ENCODE measurements around the gene ICA1L. TPM values are rescaled to one million over a fixed set of nuclear protein-coding genes. Genes with fewer than 3 reads are reported as not detected.

ICA1L gene
- total and polyA plus RNA-seq, 9 donors: 7.0 to 12.1 (median 9.6) TPM

GRCh38 chr2:202750763-202751427 is 120.7 kb downstream of the ICA1L start:
- no peaks in the 10 kb centered on the region for H3K27me3 ChIP-seq (ENCODE audit: control insufficient read depth, insufficient read depth, low read length)
- H3K4me3 ChIP-seq (ENCODE audit: low read length): no peak overlapping the region
- no peaks in the 10 kb centered on the region for H3K36me3 ChIP-seq (ENCODE audit: control insufficient read depth, insufficient read depth, low read length)
- WGBS (ENCODE audit: insufficient coverage): 83% methylated on average over 1 of the region's 3 CpGs
- no peak overlapping the region for H3K27ac ChIP-seq (ENCODE audit: low read length)
- no peaks in the 10 kb centered on the region for H3K9me3 ChIP-seq (replicated peaks; ENCODE audit: control insufficient read depth, low read depth, low read length)
- DNase-seq: no peak
- H3K4me1 ChIP-seq (ENCODE audit: control insufficient read depth, insufficient read depth, low read length): no peaks in the 10 kb centered on the region

GRCh38 chr2:202749477-202749876 is 122.1 kb downstream of the ICA1L start:
- DNase-seq: no peak
- WGBS (ENCODE audit: insufficient coverage): no CpG with 5 or more reads among the region's 2 CpGs

GRCh38 chr2:202743613-202744012 is 128.0 kb downstream of the ICA1L start:
- no CpG with 5 or more reads among the region's 1 CpG for WGBS (ENCODE audit: insufficient coverage)
- H3K36me3 ChIP-seq (ENCODE audit: control insufficient read depth, insufficient read depth, low read length): no peaks in the 10 kb centered on the region
- H3K9me3 ChIP-seq (replicated peaks; ENCODE audit: control insufficient read depth, low read depth, low read length): peaks cover 13% of the 10 kb centered on the region
- no peaks in the 10 kb centered on the region for H3K4me1 ChIP-seq (ENCODE audit: control insufficient read depth, insufficient read depth, low read length)
- H3K27me3 ChIP-seq (ENCODE audit: control insufficient read depth, insufficient read depth, low read length): no peaks in the 10 kb centered on the region
- no peak for DNase-seq
- no peak overlapping the region for H3K4me3 ChIP-seq (ENCODE audit: low read length)
- H3K27ac ChIP-seq (ENCODE audit: low read length): no peak overlapping the region

More at GRCh38 chr2:202749477-202749876, 122.1 kb downstream of the ICA1L start:
- Histone ChIP-seq H3K4me1 (ENCODE audit: control insufficient read depth, insufficient read depth, low read length) (no peaks in the 10 kb centered on the region), H3K9me3 (replicated peaks; ENCODE audit: control insufficient read depth, low read depth, low read length) (peaks cover under 1% of the 10 kb centered on the region), H3K36me3 (ENCODE audit: control insufficient read depth, insufficient read depth, low read length) (no peaks in the 10 kb centered on the region), H3K27me3 (ENCODE audit: control insufficient read depth, insufficient read depth, low read length) (no peaks in the 10 kb centered on the region), H3K4me3 (ENCODE audit: low read length) (no peak overlapping the region), H3K27ac (ENCODE audit: low read length) (no peak overlapping the region)

- no peak for DNase-seq
- Histone ChIP-seq H3K9me3 (replicated peaks; ENCODE audit: control insufficient read depth, low read depth, low read length) (peaks cover 7% of the 10 kb centered on the region), H3K27ac (ENCODE audit: low read length) (no peak overlapping the region), H3K4me1 (ENCODE audit: control insufficient read depth, insufficient read depth, low read length) (no peaks in the 10 kb centered on the region), H3K36me3 (ENCODE audit: control insufficient read depth, insufficient read depth, low read length) (no peaks in the 10 kb centered on the region), H3K27me3 (ENCODE audit: control insufficient read depth, insufficient read depth, low read length) (no peaks in the 10 kb centered on the region), H3K4me3 (ENCODE audit: low read length) (no peak overlapping the region)
- WGBS (ENCODE audit: insufficient coverage): no CpG with 5 or more reads among the region's 1 CpG
Observed at GRCh38 chr2:202736826-202737225, 134.7 kb downstream of the ICA1L start.

GRCh38 chr2:202726070-202726469 is 145.5 kb downstream of the ICA1L start:
- no peak for DNase-seq
- no peak overlapping the region for H3K27ac ChIP-seq (ENCODE audit: low read length)
- H3K4me1 ChIP-seq (ENCODE audit: control insufficient read depth, insufficient read depth, low read length): no peaks in the 10 kb centered on the region
- 100% methylated on average over 1 of the region's 3 CpGs for WGBS (ENCODE audit: insufficient coverage)
- H3K27me3 ChIP-seq (ENCODE audit: control insufficient read depth, insufficient read depth, low read length): no peaks in the 10 kb centered on the region
- H3K9me3 ChIP-seq (replicated peaks; ENCODE audit: control insufficient read depth, low read depth, low read length): no peaks in the 10 kb centered on the region
- H3K36me3 ChIP-seq (ENCODE audit: control insufficient read depth, insufficient read depth, low read length): no peaks in the 10 kb centered on the region
- no peak overlapping the region for H3K4me3 ChIP-seq (ENCODE audit: low read length)

- no peaks in the 10 kb centered on the region for H3K27me3 ChIP-seq (ENCODE audit: control insufficient read depth, insufficient read depth, low read length)
- no CpG with 5 or more reads among the region's 5 CpGs for WGBS (ENCODE audit: insufficient coverage)
- DNase-seq: no peak
Observed at GRCh38 chr2:202723746-202724145, 147.8 kb downstream of the ICA1L start.

More at GRCh38 chr2:202723746-202724145, 147.8 kb downstream of the ICA1L start:
- Histone ChIP-seq H3K27ac (ENCODE audit: low read length) (no peak overlapping the region), H3K36me3 (ENCODE audit: control insufficient read depth, insufficient read depth, low read length) (no peaks in the 10 kb centered on the region), H3K4me1 (ENCODE audit: control insufficient read depth, insufficient read depth, low read length) (no peaks in the 10 kb centered on the region), H3K9me3 (replicated peaks; ENCODE audit: control insufficient read depth, low read depth, low read length) (no peaks in the 10 kb centered on the region), H3K4me3 (ENCODE audit: low read length) (no peak overlapping the region)

Other genes starting within 250 kb of the ICA1L start
- 2.5 TPM for gene FAM117B, start 236.8 kb downstream of the ICA1L start, total RNA-seq
- gene FAM117B, start 236.8 kb downstream of the ICA1L start, polyA plus RNA-seq (ENCODE audit: insufficient read depth in 1 of 8, insufficient read length in 8 of 8, low replicate concordance in 1 of 8): 1 to 10 TPM; 2.7 to 4.8 (median 3.3) TPM
- 34.3 TPM for gene WDR12, start 39.9 kb upstream of the ICA1L start, total RNA-seq
- gene WDR12, start 39.9 kb upstream of the ICA1L start, polyA plus RNA-seq (ENCODE audit: insufficient read depth in 1 of 8, insufficient read length in 8 of 8, low replicate concordance in 1 of 8): 10 to 100 TPM; 56.7 to 76.1 (median 66.8) TPM
- 11.1 TPM for gene CARF, start 40.5 kb upstream of the ICA1L start, total RNA-seq
- 1 to 10 TPM; 5.3 to 8.7 (median 6.1) TPM for gene CARF, start 40.5 kb upstream of the ICA1L start, polyA plus RNA-seq (ENCODE audit: insufficient read depth in 1 of 8, insufficient read length in 8 of 8, low replicate concordance in 1 of 8)
- gene NBEAL1, start 143.1 kb upstream of the ICA1L start, total RNA-seq: 20.5 TPM
- 1 to 10 TPM; 3.0 to 8.2 (median 5.8) TPM for gene NBEAL1, start 143.1 kb upstream of the ICA1L start, polyA plus RNA-seq (ENCODE audit: insufficient read depth in 1 of 8, insufficient read length in 8 of 8, low replicate concordance in 1 of 8)